Measurements from ENCODE around the gene MASP2.
"Not testable (repeated sequence)": the region's sequence is repeated elsewhere in the genome, so short reads cannot be mapped to it uniquely, and the experiment has no call there.

Gene MASP2

DNA sequence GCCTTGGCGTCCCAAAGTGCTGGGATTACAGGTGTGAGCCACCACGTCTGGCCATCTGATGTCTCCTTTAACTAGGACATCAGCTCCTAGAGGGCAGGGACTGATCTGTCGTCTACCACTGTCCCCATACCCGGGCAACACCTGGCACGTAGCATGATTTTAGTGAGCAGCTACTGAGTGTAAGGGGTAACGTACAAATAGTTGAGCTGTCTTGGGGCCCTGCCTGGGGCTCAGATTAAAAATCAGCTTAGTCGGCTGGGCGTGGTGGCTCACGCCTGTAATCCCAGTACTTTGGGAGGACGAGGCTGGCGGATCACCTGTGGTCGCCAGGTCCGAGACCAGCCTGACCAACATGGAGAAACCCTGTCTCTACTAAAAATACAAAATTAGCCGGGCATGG is 11.0 kb upstream of the MASP2 start:
- no peak for DNase-seq

DNA sequence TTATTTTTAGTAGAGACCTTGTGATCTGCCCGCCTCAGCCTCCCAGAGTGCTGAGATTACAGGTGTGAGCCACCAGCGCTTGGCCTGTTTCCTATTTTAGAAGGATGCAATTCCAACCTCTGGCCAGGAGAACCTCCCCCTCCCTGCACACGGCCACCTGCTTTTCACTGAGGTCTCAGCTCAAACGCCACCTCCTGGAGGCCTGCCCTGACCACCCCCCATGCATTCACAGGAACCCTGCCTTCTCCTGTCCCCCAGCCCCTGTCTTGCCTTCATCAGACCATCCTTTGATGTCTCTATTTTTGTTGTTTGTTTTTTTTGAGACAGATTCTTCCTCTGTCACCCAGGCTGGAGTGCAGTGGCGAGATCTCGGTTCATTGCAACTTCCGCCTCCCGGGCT is 10.4 kb upstream of the MASP2 start:
- no peak for DNase-seq

DNA sequence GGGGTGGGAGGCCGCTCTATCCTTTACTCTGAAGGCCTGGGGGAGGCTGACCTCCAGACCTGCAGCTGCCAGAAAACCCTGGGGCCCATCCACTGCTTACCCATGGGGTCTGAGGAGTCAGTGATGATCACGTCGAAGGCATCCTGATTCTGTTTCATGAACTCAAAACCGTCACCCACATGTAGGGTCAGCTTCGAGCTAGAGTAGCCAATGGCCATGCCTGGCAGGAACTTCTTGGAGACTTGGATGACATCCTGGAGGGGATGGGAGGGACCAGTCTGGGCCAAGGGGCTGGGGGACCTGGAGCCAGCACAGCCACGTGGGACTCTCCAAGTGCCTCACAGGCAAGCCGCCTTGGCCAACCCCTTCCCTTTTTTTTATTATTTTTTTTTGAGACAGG is 9.5 kb upstream of the MASP2 start:
- DNase-seq: no peak

DNA sequence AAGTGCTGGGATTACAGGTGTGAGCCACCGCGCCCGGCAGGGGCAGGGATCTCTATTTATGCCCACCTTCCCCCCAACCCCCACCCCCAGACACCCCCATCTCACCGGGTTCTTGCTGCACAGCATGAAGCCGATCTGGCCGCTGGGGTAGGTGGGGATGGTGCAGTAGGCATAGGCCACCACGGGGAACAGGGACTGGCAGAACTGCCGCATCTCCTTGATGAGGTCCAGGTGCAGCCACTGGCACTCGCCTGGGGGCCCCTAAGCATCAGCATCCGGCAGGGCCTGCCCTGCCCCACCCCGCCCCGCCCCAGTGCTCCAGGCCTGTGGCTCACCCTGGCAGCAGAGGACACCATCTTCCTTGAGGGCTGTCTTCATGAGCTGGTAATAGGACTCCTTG is 8.6 kb upstream of the MASP2 start:
- no peak for DNase-seq

DNA sequence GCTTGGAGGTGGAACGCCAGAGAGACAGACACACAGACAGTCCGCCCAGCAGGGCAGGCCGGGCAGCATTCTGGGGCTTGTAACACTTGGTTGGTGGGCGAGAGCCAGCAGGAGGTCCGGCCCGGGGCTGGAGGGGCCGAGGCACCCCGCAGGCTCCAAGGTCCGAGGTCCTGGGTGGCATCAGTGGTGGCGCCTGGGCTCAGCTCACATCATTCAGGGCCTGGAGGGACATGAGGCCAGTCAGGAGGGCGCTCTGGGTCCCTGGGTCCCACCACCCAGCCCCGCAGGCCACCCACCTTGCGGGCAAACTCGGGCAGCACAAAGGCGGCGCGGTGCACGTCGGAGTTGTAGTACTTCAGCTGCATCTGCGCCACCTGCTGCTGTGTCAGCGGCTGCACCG is 7.6 kb upstream of the MASP2 start:
- DNase-seq: no peak

DNA sequence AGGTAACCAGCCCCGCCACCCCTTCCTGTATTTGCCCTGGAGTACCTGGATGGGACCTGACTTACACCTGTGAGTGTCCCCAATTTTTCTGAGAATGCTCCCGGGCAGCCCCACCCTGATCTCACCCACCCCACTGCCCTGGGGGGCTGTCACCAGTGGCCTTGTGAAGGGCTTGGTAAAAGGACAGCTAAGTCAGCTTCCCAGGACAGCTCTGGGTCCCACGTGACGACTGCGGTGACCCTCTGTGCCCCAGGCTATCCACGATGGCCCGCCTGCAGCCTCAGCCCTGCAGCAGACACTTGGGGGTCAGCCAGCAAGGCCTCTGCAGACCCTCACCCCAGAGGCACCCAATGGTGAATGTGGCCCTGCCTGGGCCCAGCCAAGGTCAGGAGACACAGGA is 7.1 kb upstream of the MASP2 start:
- DNase-seq: no peak

DNA sequence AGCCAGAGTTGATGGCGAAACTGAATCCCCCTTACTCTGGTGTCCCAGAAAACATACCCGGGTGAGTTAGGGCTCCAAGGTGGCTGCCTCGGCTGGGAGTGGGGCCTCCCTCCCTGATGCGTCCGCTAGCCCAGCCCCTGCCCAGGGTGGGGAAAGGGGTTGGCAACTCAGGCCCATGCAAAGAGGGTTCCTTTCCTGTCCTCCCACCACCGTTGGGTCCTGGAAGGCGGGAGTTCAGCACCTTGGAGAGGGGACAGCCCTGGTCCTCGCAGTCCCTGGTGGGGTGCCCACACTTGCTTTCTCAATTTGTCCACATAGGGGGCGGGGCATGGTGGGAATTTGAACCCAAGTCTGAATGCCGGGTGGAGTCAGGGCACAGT is 6.7 kb upstream of the MASP2 start:
- peak in 1 of 2 experiments; percentile 35 for DNase-seq

DNA sequence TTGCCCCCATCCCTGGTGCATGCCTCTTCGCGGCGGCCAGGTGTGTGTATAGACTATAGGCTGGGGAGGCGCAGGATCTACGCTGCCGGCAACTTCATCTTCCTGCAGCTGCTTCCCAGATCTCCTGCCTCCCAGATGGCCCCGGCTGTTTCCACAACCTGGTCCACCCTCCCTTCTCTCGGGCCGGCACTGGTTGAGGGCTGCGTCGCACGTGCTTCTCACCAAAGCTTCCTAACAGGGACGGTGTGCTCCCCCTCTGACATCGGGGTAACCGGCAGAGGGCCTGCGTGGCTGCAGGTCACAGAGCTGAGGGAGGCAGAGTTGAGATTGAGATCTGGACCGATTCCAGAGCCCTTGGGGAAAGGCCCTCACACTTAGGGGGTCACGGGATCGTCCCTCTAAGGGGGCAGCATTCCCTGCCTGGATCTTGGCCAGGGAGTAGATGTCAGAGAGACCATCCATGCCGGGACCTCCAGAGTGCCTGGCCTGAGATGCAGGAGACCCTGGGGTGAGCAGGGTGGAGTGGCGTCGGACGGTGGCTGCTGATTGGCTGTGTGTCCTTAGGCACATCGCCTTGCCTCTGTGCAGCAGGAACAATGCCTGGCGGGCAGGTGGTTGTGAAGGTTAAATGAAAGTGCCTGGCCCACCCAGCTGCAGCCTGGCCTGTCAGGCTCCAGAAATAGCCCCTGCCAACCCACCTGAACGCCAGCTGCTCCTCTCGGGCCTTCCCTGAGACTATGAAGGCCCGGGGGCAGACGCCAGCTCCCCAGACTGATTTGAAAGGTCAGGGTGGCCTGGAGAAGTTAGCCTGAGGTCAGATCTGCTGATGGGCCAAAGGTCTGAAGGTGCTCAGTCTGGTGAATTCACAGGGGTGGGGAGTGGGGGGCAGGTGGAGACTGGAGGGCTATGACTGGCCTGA is 6.1 kb upstream of the MASP2 start:
- peak; percentile 21 to 43 for DNase-seq

DNA sequence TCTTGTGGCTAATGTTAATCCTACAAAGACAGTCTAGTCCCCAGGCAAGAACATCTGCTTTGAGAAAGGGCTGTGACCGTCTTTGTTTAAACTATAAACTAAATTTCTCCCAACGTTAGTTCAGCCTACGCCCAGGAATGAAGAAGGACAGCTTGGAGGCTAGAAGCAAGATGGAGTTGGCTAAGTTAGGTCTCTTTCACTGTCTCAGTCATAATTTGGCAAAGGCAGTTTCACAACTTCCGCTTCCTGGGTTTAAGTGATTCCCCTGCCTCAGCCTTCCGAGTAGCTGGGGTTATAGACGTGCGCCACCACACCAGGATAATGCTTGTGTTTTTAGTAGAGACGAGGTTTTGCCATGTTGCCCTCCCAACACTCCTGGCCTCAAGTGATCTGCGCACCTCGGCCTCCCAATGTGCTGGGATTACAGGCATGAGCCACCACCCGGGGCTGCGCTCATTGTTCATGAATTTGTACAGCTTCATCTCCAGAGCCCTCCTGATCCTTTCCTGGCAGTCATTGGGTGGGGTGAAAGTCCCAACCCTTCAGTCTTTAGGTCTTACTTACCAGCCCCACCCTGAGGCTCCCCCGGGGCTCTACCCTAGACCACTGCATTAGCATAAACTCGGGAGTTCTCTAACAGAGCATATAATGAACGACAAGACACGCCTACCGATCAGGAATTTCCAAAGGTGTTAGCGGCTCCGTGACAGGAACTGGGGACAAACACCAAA is 4.9 kb upstream of the MASP2 start:
- no peak for DNase-seq

DNA sequence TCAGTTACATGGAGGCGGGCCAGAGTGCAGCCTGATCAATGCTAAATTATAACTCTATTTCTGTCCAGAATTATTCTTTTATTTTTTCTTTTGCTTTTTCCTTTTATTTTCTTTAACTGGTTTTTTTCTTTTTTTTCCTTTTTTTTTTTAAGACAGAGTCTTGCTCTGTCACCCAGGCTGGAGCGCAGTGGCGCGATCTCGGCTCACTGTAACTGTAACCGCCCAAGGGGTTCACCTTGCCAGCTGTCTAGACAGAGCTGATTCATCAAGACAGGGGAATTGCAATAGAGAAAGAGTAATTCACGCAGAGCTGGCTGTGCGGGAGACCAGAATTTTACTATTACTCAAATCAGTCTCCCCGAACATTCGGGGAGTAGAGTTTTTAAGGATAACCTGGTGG is 4.1 kb upstream of the MASP2 start:
- not testable (repeated sequence) for DNase-seq

DNA sequence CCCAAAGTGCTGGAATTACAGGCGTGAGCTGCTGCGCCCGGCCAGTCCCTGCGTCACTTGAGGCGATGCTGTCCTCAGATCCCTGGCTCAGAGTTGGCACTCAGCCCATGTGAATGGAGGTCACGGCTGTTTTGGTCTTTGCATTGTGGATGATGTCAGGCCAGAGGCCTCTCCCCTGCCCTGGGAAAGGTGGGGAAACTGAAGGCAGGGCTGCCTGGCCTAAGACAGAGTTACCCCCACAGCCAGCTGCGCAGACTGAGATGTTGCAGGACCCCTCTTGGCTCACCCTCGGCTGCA is 821 bp downstream of the MASP2 start:
- DNase-seq: no peak

DNA sequence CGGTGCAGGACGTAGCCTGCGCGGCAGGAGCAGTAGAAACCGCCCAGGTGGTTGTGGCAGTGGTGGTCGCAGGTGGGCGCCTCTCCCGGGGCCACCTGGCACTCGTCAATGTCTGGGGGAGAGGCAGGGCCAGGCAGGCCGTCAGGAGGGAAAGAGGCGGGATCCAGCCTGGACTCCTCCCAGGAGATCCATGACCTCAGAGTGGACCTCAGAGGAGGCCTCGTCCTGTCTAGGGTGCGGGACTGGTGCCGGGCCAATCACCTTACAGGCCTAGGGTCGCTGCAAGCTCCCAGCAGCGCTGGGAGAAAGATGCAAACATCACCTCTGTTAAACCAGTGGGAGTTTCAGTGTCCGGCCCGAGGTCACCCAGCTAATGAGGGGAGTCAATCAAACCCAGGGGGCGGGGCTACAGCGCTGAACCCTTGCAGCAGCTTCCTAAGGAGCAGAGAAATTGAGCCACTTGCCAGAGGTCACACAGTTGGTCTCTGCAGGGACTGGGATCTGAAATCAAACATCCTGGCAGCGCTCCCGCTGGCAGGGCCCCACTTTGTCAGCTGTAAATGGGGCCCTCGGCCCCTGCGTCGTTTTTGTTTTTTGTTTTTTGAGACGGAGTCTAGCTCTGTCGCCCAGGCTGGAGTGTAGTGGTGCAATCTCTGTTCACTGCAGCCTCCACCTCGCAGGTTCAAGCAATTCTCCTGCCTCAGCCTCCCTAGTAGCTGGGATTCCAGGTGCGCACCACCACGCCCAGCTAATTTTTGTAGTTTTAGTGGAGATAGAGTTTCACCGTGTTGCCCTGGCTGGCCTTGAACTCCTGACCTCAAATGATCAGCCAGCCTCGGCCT is 1.4 kb downstream of the MASP2 start:
- DNase-seq: no peak

DNA sequence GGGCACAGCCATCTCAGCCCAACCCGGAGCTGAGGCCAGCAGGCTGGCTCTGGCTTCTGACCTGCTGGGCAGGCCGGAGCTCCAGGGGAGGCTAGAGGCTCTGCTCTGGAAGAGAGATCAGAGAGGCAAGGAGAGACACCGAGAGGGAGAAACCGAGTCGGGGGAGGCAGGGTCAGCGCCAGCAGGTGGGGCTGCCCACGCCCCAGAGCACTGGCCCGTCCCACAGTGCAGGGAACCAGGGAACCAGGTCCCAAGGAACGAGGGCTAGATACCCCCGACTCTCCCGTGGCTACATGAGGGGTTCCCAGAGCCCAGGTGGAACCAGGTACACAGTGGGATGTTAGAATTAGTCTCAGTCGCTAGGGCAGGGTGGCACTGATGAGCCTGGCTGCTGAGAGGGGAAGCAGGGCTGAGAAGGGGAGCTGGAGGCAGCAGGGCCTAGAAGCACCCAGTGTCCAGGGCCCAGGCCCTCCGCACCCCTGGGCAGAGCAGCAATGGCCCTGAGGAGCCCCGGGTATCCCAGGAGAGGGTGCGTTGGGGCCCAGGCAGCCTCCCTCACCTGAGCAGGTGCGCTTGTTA is 2.1 kb downstream of the MASP2 start:
- no peak for DNase-seq

DNA sequence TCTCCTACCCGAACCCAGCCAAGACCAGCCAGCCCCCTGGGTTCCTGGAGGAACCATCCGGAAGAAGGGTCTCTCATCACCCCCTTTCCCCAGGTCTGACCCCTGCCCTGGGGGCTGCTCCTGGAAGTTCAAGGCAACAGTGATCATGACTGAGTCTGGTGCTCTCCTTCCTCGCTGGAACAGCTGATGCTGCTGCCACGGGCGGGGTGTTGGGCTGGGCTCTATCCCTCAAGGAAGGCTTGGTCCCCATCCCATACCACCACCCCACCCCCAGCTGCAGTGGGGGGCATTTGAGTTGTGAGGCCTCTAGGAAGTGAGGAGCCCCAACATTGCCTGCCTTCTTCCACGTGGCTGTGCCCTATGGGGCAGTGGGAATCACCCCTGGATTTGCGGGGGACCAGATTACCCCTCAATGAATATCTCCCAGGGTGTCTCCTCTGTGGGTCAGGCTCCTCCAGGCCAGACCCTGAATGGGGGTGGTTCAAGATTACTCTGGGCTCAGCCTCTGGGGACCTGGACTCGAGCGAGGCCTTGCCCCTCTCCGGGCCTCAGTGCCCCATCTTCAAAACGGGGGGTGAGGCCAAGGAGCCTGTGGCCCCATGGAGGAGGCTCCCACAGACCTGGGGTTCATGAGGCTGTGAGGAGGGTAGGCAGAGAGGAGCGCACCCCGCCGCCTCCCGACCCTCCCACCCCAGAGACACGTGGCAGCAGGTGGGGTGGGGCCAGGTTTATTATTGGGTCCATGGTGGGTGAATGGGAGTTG is 2.8 kb downstream of the MASP2 start:
- DNase-seq: no peak

DNA sequence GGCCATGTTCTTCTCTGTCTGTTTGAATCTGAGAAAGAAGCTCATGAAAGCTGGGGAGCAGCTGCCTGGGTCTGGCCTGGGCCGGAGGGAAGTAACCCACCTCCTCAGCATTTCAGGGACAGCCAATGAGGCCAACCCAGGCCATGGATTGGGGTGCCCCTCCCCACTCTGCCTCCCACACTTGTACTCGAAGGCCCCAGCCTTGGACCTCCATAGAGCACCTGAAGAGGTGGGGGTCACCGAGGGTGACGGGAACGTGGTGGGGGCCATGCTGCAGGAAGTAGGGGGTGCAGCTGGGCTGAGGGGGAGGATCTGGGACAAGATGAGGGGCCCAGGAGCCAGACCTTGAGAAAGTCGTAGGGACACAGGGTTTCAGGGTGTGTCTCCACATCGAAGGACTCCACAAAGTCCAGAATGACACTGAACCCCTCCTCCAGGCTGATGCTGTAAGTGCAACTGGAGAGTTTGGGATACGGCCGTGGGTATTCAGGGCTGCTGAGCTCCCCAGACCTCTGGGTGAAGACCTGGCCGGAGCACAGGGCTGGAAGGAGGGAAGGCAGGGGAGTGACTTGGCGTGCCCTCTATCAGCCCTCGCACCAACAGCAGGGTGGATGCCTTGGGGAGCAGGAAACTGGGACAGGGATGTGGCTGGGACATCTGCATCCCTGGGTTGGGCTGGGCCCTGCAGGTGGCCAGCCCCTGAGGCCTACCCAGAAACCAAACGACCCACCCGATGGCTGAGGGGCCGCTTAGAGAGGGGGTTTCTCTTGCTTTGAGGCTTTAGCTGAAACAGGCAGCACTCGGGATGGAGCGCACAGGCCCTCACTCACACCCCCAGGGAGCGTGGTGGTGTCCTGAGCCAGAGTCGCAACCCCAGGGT is 3.8 kb downstream of the MASP2 start:
- no peak for DNase-seq

DNA sequence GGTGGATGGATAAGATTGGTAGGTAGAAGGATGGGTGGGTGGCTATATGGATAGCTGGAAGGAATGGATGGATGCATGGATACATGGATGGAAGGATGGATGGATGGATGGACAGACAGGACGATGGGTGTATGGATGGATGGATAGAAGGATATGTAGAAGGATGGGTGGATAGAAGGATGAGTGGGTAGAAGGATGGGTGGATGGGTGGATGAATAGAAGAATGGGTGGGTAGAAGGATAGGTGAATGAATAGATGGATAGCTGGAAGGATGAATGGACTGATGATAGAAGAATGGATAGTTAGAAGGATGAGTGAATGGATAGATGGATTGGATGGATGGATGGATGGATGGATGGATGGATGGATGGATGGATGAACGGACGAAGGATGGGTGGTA is 5.0 kb downstream of the MASP2 start:
- DNase-seq: no peak

DNA sequence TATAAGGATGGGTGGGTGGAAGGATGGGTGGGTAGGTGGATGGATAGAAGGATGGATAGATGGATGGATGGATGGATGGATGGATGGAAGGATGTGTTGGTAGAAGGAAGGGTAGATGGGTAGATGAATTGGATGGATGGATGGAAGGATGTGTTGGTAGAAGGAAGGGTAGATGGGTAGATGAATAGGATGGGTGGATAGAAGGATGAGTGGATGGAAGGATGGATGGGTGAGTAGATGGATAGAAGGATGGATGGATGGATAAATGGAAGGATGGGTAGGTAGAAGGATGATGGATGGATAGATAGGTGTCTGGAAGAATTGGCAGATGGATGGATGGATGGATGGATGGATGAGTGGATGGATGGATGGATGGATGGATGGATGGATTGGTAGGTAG is 6.0 kb downstream of the MASP2 start:
- DNase-seq: no peak

DNA sequence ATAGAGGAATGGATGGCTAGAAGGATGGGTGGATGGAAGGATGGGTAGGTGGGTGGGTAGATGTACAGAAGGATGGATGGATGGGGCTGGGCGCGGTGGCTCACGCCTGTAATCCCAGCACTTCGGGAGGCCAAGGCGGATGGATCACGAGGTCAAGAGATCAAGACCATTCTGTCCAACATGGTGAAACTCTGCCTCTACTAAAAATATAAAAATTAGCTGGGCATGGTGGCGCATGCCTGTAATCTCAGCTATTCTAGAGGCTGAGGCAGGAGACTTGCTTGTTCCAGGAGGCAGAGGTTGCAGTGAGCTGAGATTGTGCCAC is 7.0 kb downstream of the MASP2 start:
- DNase-seq: not testable (repeated sequence)

DNA sequence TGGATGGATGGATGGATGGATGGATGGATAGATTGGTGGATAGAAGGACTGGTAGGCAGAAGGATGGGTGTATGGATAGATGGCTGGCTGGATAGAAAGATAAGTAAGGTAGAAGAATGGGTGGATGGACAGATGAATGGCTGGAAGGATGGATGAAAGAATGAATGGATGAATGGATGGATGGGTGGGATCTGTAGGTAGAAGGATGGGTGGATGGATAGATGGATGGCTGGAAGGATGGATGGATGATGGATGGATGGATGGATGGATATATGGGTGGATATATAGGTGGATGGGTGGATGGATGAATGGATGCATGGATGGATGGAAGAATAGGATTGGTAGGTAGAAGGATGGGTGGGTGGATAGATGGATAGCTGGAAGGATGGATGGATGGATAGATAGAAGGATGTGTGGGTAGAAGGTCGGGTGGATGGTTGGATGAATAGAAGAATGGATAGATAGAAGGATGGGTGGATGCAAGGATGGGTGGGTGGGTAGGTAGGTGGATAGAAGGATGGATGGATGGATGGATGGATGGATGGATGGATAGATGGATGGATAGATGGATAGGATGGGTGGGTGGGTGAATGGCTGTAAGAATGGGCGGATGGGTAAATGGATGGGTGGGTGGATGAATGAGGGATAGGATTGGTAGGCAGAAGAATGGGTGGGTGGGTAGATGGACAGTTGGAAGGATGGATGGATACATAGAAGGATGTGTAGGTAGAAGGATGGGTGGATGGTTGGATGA is 7.5 kb downstream of the MASP2 start:
- DNase-seq: no peak

DNA sequence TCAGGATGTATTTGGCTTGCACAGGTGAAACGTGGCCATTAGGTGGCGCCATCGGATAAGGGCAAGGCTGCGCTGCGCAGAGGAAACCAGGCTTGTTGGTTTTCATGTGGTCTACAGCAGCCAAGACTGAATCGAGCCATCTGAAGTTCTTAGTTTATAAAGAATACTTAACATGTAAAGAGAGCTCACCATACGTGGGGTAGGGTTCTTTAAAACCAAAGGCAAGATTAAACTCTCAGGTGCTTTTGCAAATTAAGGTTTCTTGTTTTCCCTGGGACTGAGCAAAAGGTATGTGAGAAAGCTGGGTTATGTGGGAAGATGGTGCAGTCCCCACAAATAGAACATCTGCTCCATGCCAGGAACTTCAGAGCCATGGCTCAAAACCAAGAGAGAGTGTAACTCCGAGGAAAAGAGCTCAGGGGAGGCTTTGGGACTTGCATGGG is 9.3 kb downstream of the MASP2 start:
- peak; percentile 81 to 88 for DNase-seq

Data from stimulated activated CD4-positive, alpha-beta T cell treated with anti-CD3 and anti-CD28 coated beads, Interleukin-4, amount 100 ng/mL, for 4 hours (primary cell).